GM18951 (cell line): Measurements from ENCODE around the gene ACTG1.
A peak's percentile ranks its signal among the peaks of the same experiment; 100 is the strongest.

Experiments
- POLR2A ChIP-seq: IDR thresholded peaks from 4 replicates; pipeline ENCODE4 v1.6.1; 2011; ENCODE audit warnings: mild to moderate bottlenecking; ENCODE audit not compliant: insufficient read length, insufficient read depth; ENCODE audit errors: extremely low read depth
- in situ Hi-C: fragments of 300-500 bp; cut with MboI; formaldehyde crosslinking; loops from one replicate; pipeline ENCODE4 v1.12.0; 2022; ENCODE audit warnings: low sequenced_read_pairs, mixed read lengths, inconsistent platforms; ENCODE audit not compliant: unreplicated experiment

The ACTG1 gene

GRCh38 chr17:81514739-81515529 lies 2.3 kb upstream of the ACTG1 start:
- peak; percentile 63 for TF ChIP-seq POLR2A
- in situ Hi-C loops: no loop called here

GRCh38 chr17:81514489-81514738 lies 1.8 kb upstream of the ACTG1 start:
- TF ChIP-seq POLR2A: no peak
- in situ Hi-C loops: no loop called here

GRCh38 chr17:81513753-81514488 lies 1.3 kb upstream of the ACTG1 start:
- in situ Hi-C loops: no loop called here
- TF ChIP-seq POLR2A: no peak

GRCh38 chr17:81513372-81513752 lies 763 bp upstream of the ACTG1 start:
- TF ChIP-seq POLR2A: peak; percentile 32
- in situ Hi-C loops: no loop called here

- in situ Hi-C loops: no loop called here
- no peak for TF ChIP-seq POLR2A
Measured at GRCh38 chr17:81511804-81512561, 616 bp downstream of the ACTG1 start.

GRCh38 chr17:81511554-81511803 lies 1.1 kb downstream of the ACTG1 start:
- in situ Hi-C loops: no loop called here
- no peak for TF ChIP-seq POLR2A

GRCh38 chr17:81510785-81511553 lies 1.6 kb downstream of the ACTG1 start:
- in situ Hi-C loops: no loop called here
- peak; percentile 45 for TF ChIP-seq POLR2A

GRCh38 chr17:81509972-81510784 lies 2.4 kb downstream of the ACTG1 start:
- TF ChIP-seq POLR2A: no peak
- in situ Hi-C loops: no loop called here

GRCh38 chr17:81509207-81509971 lies 3.2 kb downstream of the ACTG1 start:
- in situ Hi-C loops: no loop called here
- peak; percentile 47 for TF ChIP-seq POLR2A

GRCh38 chr17:81508639-81509206 lies 3.9 kb downstream of the ACTG1 start:
- TF ChIP-seq POLR2A: peak; percentile 57
- in situ Hi-C loops: no loop called here

DNA sequence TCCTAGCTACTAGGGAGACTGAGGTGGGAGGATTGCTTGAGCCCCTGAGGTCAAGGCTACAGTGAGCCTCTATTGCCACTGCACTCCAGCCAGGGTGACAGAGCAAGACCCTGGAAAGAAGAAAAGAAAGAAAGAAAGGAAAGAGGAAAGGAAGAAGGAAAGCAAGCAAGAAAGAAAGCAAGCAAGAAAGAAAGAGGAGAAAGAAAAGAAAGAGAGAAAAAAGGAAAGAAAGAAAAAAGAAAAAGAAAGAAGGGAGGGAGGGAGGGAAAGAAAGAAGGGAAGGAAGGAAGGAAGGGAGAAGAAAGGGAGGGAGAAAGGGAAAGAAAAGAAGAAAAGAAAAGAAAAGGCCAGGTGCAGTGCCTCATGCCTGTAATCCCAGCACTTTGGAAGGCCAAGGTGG lies 9.0 kb downstream of the ACTG1 start:
- in situ Hi-C loops: no loop called here
- no peak for TF ChIP-seq POLR2A

DNA sequence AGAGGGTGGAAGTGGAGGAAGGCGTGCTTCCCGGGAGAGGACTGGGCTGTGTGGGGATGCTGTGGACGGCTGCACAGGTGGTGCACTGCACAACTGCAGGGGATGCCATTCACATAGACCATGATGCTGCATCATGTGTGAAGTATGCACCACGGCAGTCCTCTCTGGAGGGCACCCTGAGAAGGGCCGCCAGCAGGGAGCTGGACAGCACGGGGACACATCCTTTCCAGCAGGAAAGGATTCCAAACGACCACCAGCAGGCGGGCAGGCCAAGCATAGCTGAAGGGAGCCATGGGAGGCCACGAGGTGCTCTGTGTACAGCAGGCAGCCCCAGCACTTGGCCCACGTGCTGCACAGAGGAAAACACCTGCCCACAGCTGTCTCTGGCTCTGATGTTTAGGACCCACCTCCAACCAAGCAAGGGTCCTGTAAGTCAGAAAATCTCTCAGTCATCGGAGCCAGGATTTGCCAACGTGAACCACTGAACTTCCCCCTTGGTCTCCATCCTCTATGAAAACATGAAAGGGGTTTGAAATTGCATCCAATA lies 10.1 kb downstream of the ACTG1 start:
- no peak for TF ChIP-seq POLR2A
- in situ Hi-C loops: no loop called here

DNA sequence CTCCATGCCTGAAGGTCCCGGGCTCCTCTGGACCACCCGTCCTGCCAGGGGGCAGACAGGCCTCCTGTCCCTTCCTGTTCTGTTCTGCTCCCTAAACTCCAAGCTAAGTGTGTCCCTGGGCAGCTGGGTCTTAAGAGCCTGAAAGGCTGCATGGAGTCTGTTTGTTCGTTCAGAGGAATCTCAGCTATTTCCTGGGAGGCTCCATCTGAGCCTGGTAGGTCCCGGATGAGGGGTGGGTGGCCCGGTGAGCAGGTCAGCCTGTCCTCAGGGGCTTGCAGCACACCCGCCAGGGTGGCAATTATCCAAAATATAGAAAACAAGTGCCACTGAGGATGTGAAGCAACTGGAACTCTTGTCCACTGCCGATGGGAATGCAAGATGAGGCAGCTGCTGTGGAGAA lies 12.6 kb downstream of the ACTG1 start:
- TF ChIP-seq POLR2A: no peak
- in situ Hi-C loops: no loop called here
